Measurements from ENCODE around the gene COL23A1.

The COL23A1 gene

DNA sequence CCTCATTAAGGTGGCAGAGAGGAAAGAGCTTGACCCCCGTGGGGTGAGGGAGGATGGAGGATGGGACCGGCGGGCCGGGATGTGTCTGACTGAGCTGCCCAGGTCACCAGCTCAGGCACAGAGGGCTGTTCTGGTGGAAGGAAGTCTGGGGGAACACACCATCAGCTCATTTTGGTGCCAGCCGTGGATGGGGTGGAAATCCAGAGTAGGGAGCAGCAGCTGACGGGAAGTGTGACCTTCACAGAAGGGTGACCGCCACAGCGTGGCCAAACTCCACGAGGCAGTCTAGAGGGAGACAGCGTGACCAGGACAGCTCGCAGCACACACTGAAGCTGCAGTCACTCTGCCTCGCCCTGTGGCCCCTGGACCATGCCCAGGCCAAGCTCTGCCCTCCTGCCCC is 312.3 kb downstream of the COL23A1 start:
- TF ChIP-seq, protein P1, sequence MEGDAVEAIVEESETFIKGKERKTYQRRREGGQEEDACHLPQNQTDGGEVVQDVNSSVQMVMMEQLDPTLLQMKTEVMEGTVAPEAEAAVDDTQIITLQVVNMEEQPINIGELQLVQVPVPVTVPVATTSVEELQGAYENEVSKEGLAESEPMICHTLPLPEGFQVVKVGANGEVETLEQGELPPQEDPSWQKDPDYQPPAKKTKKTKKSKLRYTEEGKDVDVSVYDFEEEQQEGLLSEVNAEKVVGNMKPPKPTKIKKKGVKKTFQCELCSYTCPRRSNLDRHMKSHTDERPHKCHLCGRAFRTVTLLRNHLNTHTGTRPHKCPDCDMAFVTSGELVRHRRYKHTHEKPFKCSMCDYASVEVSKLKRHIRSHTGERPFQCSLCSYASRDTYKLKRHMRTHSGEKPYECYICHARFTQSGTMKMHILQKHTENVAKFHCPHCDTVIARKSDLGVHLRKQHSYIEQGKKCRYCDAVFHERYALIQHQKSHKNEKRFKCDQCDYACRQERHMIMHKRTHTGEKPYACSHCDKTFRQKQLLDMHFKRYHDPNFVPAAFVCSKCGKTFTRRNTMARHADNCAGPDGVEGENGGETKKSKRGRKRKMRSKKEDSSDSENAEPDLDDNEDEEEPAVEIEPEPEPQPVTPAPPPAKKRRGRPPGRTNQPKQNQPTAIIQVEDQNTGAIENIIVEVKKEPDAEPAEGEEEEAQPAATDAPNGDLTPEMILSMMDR (conservative IDR thresholded peaks at IDR 0.05): no peak
- H3K27ac ChIP-seq: no peak overlapping the region

DNA sequence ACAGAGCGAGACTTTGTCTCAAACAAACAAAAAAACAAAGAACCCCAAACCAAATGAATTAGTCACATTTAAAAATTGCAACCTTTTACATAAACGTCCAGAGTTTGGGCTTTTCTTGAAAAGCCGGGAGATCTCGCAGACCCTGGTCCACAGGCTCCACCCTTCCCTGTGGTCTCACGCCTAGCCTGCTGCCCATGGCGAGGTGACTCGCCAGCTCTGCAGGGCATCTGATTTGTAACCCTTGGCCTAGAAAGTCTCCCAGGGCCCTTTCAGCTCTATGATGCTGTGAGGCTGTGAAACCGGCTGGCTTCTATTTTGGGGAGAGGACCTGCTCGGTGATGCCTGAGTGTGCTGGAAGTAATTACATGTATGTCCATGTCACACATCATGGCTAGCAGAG is 312.8 kb downstream of the COL23A1 start:
- TF ChIP-seq, protein P1 (conservative IDR thresholded peaks at IDR 0.05): no peak
- no peak overlapping the region for H3K27ac ChIP-seq

DNA sequence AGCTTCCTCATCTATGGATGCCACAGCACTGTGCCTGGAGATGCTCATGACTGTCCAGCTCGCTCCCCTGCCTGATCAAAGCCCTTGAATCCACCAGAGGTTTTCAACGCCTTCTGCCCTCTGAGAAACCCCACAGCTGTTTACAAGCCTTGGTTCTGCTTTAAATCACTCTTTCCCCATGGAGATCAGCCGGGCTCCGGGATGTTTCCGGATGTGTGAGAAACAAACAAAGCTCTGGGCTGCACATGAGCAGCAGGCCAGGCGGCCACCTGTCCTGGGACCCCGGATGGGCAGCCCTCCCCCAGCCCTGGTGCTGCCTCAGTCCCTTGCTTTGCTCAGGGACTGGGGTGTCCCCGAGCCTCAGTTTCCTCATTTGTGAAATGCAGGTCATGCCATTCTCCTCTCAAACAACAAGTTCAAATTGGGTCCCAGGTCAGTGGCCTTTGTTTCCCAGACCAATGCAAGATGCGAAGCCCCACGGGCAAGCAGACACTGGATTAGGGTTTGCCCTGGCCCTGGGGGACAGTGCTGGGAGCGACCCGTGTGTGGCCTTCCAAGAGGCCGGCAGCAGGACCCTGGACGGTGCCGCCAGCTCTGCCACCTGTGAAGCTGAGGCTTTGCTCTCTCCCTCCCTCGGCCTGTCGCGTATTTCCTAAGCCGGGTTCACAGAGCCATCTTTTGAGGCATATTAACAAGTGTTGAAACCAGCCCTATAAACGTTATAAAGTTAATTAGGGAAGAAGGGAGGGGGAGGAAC is 315.2 kb downstream of the COL23A1 start:
- H3K27ac ChIP-seq: no peak overlapping the region; the same call in 1 of the 2 replicates

DNA sequence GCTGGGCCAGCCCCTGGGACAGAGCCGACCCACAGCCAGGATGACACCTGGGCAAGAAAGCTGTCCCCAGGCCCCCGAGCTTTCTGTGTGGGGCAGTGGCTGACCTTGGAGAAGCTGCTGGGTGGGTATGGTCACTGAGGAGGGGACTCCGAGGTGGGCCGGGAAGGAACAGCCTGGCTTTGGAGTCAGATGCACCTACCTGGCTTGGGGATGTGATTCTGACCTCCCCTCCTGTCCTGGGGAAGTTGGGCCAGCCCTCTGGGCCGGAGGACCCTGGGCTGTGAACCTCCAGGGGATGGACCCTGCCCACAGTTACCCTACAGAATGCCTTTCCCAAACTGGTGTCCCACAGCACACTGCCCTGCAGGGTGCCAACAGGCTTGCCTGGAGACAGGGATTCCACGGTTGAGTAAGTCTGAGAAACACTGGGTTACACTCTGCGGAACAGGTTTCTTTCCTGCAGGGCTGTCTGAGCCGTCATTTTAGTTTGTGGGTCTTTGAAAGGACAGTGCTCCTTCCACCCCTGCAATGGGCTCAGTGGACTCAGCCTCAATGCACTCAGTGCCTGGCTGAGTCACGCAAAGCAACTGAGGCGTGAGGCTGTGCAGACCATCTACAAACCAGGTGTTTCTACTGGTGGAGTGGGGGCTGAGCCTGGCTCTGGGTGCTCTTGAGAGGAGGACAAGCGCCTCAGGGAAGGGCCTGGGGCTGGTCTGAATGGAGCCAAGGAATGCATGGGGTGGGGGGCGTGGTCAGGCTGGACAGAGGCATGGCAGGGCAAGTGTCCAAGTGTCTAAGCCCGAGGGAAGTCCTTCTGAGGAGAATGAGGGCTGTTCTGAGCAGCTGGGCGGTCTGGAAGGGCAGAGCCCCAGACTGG is 316.3 kb downstream of the COL23A1 start:
- H3K27ac ChIP-seq: peak overlapping the region; percentile 21; the same call in 1 of the 2 replicates
- TF ChIP-seq, protein P1 (conservative IDR thresholded peaks at IDR 0.05): no peak

More for the DNA sequence above, 315.2 kb downstream of the COL23A1 start:
- TF ChIP-seq, protein P1 (conservative IDR thresholded peaks at IDR 0.05): no peak

DNA sequence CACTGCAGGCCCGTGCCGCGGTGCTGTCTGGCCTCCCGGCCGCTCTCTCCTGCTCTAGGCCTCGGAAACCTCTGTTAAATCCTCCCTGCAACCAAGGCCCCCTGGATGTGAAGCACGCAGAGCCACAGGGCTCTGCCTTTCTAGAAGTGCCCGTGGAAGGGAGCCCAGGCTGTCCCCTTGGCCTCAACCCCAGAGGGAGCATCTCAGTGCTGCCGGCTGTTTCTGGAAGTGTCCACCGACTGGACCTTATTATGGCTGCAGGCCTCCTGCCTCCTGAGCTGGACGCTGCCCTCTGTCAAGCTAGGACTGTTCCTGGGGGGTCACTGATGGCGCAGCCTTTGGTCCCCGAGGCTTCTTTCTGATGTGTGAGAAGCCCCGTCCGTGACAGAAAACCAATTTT is 317.2 kb downstream of the COL23A1 start:
- no peak overlapping the region for H3K27ac ChIP-seq
- TF ChIP-seq, protein P1 (conservative IDR thresholded peaks at IDR 0.05): no peak

DNA sequence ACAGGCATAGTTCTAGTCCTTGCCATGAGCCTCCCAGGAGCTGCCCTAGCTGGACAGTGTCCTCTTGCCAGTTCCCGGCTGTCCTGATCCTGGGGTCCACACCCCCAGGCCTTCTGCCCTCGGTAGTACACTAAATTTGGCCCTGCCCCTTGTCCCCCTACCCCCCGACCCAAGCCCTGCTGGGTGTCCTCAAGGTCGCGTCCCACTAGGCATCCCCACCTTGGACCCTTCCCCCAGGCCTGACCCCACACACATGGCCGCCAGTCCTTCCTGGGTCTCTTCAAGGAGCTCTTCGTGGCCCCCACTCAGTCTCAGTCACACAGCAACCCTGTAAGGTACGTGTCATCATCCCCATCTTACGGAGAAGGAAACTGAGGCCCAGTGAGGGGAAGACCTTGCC is 317.6 kb downstream of the COL23A1 start:
- TF ChIP-seq, protein P1 (conservative IDR thresholded peaks at IDR 0.05): no peak

DNA sequence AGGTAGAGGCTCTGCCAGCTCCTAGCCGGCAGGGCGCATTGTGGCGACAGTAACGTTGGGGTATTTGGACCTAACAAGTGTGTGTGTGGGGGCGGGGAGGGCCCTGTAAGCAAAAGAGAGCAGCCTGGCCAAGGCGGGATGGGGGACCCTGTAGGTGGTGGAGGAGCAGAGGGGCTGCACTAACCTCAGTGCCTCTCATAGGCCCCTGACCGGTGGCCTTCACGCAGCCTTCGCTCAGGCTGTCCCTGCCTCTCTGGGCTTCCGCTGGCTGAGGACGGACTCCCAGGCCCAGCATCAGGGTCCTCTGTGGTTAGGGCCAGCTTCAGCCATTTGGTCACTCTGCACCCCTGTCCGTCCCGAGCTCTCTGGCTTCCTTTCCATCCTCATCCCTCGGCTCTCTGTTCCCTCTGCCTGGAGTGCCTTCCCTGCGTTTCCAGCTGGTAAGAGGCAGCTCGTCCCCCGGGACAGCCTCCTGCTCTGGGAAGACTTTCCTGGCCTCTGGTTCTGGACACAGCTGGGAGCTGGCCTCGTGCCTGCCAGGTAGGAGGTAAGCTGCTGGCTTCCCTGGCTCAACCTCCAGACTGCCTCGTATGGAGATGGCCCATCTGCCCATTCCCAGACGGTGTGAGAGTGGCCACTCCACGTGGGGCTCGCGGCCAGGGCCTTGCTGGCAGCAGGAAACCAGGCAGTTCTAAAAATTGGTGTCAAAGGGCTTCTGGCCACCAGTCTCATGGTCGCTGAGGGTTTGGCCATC is 318.3 kb downstream of the COL23A1 start:
- TF ChIP-seq, protein P1 (conservative IDR thresholded peaks at IDR 0.05): no peak
- H3K27ac ChIP-seq: no peak overlapping the region

More for the DNA sequence above, 317.6 kb downstream of the COL23A1 start:
- H3K27ac ChIP-seq: no peak overlapping the region

Data from VCaP (cell line).